ENCODE results near the gene YPEL1.

Gene YPEL1

GRCh38 chr22:21712751-21713427 lies 22.7 kb downstream of the YPEL1 start:
- FAIRE-seq, result peak; percentile 95

GRCh38 chr22:21711851-21712250 lies 23.7 kb downstream of the YPEL1 start:
- no peak for FAIRE-seq
- no peak for TF ChIP-seq POLR2AphosphoS5 (IDR thresholded peaks at IDR 0.05; ENCODE audit: low read depth, low read length)
- TF ChIP-seq SPI1 (IDR thresholded peaks at IDR 0.05; ENCODE audit: low read depth, low read length), result no peak
- TF ChIP-seq TAF1 (IDR thresholded peaks at IDR 0.05; ENCODE audit: low read depth, low read length), result no peak
- TF ChIP-seq POLR2A (IDR thresholded peaks at IDR 0.05; ENCODE audit: low read depth, low read length), result no peak
- no peak for TF ChIP-seq PAX5 (IDR thresholded peaks at IDR 0.05; ENCODE audit: insufficient read depth, low read length, severe bottlenecking)
- no peak for TF ChIP-seq POU2F2 (IDR thresholded peaks at IDR 0.05; ENCODE audit: low read depth, low read length)

More at GRCh38 chr22:21712751-21713427, 22.7 kb downstream of the YPEL1 start:
- TF ChIP-seq SPI1 (IDR thresholded peaks at IDR 0.05; ENCODE audit: low read depth, low read length) (no peak), PAX5 (IDR thresholded peaks at IDR 0.05; ENCODE audit: insufficient read depth, low read length, severe bottlenecking) (no peak), POLR2AphosphoS5 (IDR thresholded peaks at IDR 0.05; ENCODE audit: low read depth, low read length) (no peak), TAF1 (IDR thresholded peaks at IDR 0.05; ENCODE audit: low read depth, low read length) (no peak), POU2F2 (IDR thresholded peaks at IDR 0.05; ENCODE audit: low read depth, low read length) (no peak), POLR2A (IDR thresholded peaks at IDR 0.05; ENCODE audit: low read depth, low read length) (no peak)
- peak; percentile 70 for DNase-seq (ENCODE audit: insufficient read length, low spot score)

GRCh38 chr22:21710156-21710555 lies 25.4 kb downstream of the YPEL1 start:
- TF ChIP-seq POU2F2 (IDR thresholded peaks at IDR 0.05; ENCODE audit: low read depth, low read length) (no peak), SPI1 (IDR thresholded peaks at IDR 0.05; ENCODE audit: low read depth, low read length) (no peak), TAF1 (IDR thresholded peaks at IDR 0.05; ENCODE audit: low read depth, low read length) (no peak), PAX5 (IDR thresholded peaks at IDR 0.05; ENCODE audit: insufficient read depth, low read length, severe bottlenecking) (no peak), POLR2AphosphoS5 (IDR thresholded peaks at IDR 0.05; ENCODE audit: low read depth, low read length) (no peak), POLR2A (IDR thresholded peaks at IDR 0.05; ENCODE audit: low read depth, low read length) (no peak)
- DNase-seq (ENCODE audit: insufficient read length, low spot score) (no peak), FAIRE-seq (no peak)

More at GRCh38 chr22:21711851-21712250, 23.7 kb downstream of the YPEL1 start:
- DNase-seq (ENCODE audit: insufficient read length, low spot score), result no peak

- no peak for TF ChIP-seq PAX5 (IDR thresholded peaks at IDR 0.05; ENCODE audit: insufficient read depth, low read length, severe bottlenecking)
- no peak for TF ChIP-seq POU2F2 (IDR thresholded peaks at IDR 0.05; ENCODE audit: low read depth, low read length)
- no peak for TF ChIP-seq SPI1 (IDR thresholded peaks at IDR 0.05; ENCODE audit: low read depth, low read length)
- no peak for TF ChIP-seq POLR2AphosphoS5 (IDR thresholded peaks at IDR 0.05; ENCODE audit: low read depth, low read length)
- TF ChIP-seq POLR2A (IDR thresholded peaks at IDR 0.05; ENCODE audit: low read depth, low read length), result no peak
- no peak for TF ChIP-seq TAF1 (IDR thresholded peaks at IDR 0.05; ENCODE audit: low read depth, low read length)
- DNase-seq (ENCODE audit: insufficient read length, low spot score), result no peak
- no peak for FAIRE-seq
Measured at GRCh38 chr22:21709688-21710087, 25.9 kb downstream of the YPEL1 start.

GRCh38 chr22:21708960-21709359 lies 26.6 kb downstream of the YPEL1 start:
- FAIRE-seq (no peak), DNase-seq (ENCODE audit: insufficient read length, low spot score) (no peak)
- no peak for TF ChIP-seq POLR2AphosphoS5 (IDR thresholded peaks at IDR 0.05; ENCODE audit: low read depth, low read length)
- TF ChIP-seq PAX5 (IDR thresholded peaks at IDR 0.05; ENCODE audit: insufficient read depth, low read length, severe bottlenecking), result no peak

- DNase-seq (ENCODE audit: insufficient read length, low spot score), result no peak
- FAIRE-seq, result no peak
Measured at GRCh38 chr22:21707677-21708076, 27.9 kb downstream of the YPEL1 start.

GRCh38 chr22:21703684-21704316 lies 31.8 kb downstream of the YPEL1 start:
- no peak for TF ChIP-seq POLR2A (IDR thresholded peaks at IDR 0.05; ENCODE audit: low read depth, low read length)
- TF ChIP-seq POLR2AphosphoS5 (IDR thresholded peaks at IDR 0.05; ENCODE audit: low read depth, low read length), result no peak
- TF ChIP-seq TAF1 (IDR thresholded peaks at IDR 0.05; ENCODE audit: low read depth, low read length), result no peak
- TF ChIP-seq SPI1 (IDR thresholded peaks at IDR 0.05; ENCODE audit: low read depth, low read length), result no peak
- TF ChIP-seq POU2F2 (IDR thresholded peaks at IDR 0.05; ENCODE audit: low read depth, low read length), result no peak
- no peak for TF ChIP-seq PAX5 (IDR thresholded peaks at IDR 0.05; ENCODE audit: insufficient read depth, low read length, severe bottlenecking)
- no peak for DNase-seq (ENCODE audit: insufficient read length, low spot score)
- FAIRE-seq, result no peak

More at GRCh38 chr22:21707677-21708076, 27.9 kb downstream of the YPEL1 start:
- TF ChIP-seq POLR2AphosphoS5 (IDR thresholded peaks at IDR 0.05; ENCODE audit: low read depth, low read length), result no peak
- TF ChIP-seq POU2F2 (IDR thresholded peaks at IDR 0.05; ENCODE audit: low read depth, low read length), result no peak
- TF ChIP-seq POLR2A (IDR thresholded peaks at IDR 0.05; ENCODE audit: low read depth, low read length), result no peak
- no peak for TF ChIP-seq TAF1 (IDR thresholded peaks at IDR 0.05; ENCODE audit: low read depth, low read length)
- no peak for TF ChIP-seq SPI1 (IDR thresholded peaks at IDR 0.05; ENCODE audit: low read depth, low read length)
- TF ChIP-seq PAX5 (IDR thresholded peaks at IDR 0.05; ENCODE audit: insufficient read depth, low read length, severe bottlenecking), result no peak

GRCh38 chr22:21702700-21703683 lies 32.6 kb downstream of the YPEL1 start:
- FAIRE-seq (no peak), DNase-seq (ENCODE audit: insufficient read length, low spot score) (no peak)
- TF ChIP-seq TAF1 (IDR thresholded peaks at IDR 0.05; ENCODE audit: low read depth, low read length), result no peak
- TF ChIP-seq POU2F2 (IDR thresholded peaks at IDR 0.05; ENCODE audit: low read depth, low read length), result no peak
- no peak for TF ChIP-seq SPI1 (IDR thresholded peaks at IDR 0.05; ENCODE audit: low read depth, low read length)
- no peak for TF ChIP-seq POLR2A (IDR thresholded peaks at IDR 0.05; ENCODE audit: low read depth, low read length)
- no peak for TF ChIP-seq POLR2AphosphoS5 (IDR thresholded peaks at IDR 0.05; ENCODE audit: low read depth, low read length)
- TF ChIP-seq PAX5 (IDR thresholded peaks at IDR 0.05; ENCODE audit: insufficient read depth, low read length, severe bottlenecking), result no peak

- FAIRE-seq (no peak), DNase-seq (ENCODE audit: insufficient read length, low spot score) (no peak)
- no peak for TF ChIP-seq POU2F2 (IDR thresholded peaks at IDR 0.05; ENCODE audit: low read depth, low read length)
- TF ChIP-seq POLR2A (IDR thresholded peaks at IDR 0.05; ENCODE audit: low read depth, low read length), result no peak
- no peak for TF ChIP-seq SPI1 (IDR thresholded peaks at IDR 0.05; ENCODE audit: low read depth, low read length)
- TF ChIP-seq POLR2AphosphoS5 (IDR thresholded peaks at IDR 0.05; ENCODE audit: low read depth, low read length), result no peak
- TF ChIP-seq PAX5 (IDR thresholded peaks at IDR 0.05; ENCODE audit: insufficient read depth, low read length, severe bottlenecking), result no peak
- TF ChIP-seq TAF1 (IDR thresholded peaks at IDR 0.05; ENCODE audit: low read depth, low read length), result no peak
Measured at GRCh38 chr22:21702094-21702493, 33.5 kb downstream of the YPEL1 start.

Data from GM12891 (cell line).